Coronary artery (tissue), 2 donors: ENCODE measurements around the gene PCARE.

Experiments used
- DNase-seq: peaks from one replicate; pipeline ENCODE4 v3.0.0-alpha.2; 2017; ENCODE audit warnings: low spot score
- H3K27ac ChIP-seq, 2 donors: fragments of 200-600 bp; sonication (generic); one replicate each; pipeline ENCODE4 v1.5.1; 2016 to 2019
- H3K4me3 ChIP-seq: fragments of 200-600 bp; sonication (generic); 2 replicates; pipeline ENCODE4 v1.5.1; 2016; ENCODE audit warnings: mild to moderate bottlenecking, moderate library complexity
- TF ChIP-seq, protein P1 (sequence below): fragments of 200-600 bp; sonication (generic); IDR thresholded peaks from one replicate; pipeline ENCODE4 v1.5.1; 2019; ENCODE audit warnings: antibody characterized with exemption

PCARE gene

DNA sequence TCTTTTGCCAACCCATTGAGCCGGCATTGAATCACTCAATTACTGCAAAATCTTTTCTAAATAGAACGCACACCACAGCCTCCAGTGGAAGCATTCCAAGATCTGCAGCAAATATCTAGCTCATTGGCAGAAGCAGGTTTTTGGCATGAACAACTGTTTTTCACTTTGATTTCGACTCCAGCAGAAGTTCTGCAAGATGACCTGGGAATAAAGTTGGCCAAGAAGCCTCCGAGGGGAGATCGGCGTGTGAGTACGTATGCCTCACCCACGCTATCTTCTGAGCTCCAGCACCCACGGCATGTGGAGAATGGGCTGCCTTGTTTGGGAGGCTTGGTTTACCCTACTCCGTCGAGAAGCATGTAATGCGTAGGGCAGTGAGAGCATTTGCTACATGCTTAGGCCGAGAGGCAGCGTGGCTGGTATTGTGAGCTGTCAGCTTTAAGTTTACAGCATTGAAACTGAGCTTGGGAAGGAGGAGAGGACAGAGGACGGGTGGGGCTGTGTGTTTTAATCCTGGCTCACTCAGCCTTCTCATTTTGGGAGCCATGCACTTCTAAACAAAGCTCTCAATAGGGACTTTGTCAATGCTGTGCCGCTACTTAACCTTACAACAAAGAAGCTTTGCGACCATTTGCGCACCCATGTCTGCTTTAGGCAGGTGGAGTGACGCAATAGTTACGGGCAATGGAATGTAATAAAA is 10.5 kb downstream of the PCARE start:
- Histone ChIP-seq H3K4me3 (peak overlapping the region; percentile 54), H3K27ac (peak overlapping the region in 1 of 2 donors; percentile 78)
- DNase-seq, result no peak
- TF ChIP-seq, protein P1, sequence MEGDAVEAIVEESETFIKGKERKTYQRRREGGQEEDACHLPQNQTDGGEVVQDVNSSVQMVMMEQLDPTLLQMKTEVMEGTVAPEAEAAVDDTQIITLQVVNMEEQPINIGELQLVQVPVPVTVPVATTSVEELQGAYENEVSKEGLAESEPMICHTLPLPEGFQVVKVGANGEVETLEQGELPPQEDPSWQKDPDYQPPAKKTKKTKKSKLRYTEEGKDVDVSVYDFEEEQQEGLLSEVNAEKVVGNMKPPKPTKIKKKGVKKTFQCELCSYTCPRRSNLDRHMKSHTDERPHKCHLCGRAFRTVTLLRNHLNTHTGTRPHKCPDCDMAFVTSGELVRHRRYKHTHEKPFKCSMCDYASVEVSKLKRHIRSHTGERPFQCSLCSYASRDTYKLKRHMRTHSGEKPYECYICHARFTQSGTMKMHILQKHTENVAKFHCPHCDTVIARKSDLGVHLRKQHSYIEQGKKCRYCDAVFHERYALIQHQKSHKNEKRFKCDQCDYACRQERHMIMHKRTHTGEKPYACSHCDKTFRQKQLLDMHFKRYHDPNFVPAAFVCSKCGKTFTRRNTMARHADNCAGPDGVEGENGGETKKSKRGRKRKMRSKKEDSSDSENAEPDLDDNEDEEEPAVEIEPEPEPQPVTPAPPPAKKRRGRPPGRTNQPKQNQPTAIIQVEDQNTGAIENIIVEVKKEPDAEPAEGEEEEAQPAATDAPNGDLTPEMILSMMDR, result no peak

DNA sequence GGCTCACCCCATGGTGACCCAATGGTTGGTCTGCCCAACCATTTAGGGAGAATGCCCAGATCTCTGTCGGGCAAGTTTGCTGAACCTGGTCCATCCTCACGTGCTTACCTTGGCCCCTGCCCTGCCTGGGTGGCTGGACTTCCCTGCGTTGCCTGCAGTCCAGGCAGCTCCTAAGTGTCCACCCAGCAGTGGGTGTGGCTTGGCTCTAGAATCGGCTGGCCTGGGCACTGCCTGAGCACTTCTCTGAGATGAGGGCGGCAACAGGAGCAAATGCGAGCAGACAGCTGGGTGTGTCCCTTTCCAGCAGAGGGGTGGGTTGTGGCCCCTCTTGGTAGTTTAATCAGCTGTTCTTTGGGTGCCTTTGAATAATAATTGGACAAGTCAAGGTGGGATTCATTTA is 11.3 kb downstream of the PCARE start:
- H3K4me3 ChIP-seq, result peak overlapping the region; percentile 54
- peak overlapping the region in 1 of 2 donors; percentile 78 for H3K27ac ChIP-seq
- TF ChIP-seq, protein P1, result no peak
- DNase-seq, result no peak

DNA sequence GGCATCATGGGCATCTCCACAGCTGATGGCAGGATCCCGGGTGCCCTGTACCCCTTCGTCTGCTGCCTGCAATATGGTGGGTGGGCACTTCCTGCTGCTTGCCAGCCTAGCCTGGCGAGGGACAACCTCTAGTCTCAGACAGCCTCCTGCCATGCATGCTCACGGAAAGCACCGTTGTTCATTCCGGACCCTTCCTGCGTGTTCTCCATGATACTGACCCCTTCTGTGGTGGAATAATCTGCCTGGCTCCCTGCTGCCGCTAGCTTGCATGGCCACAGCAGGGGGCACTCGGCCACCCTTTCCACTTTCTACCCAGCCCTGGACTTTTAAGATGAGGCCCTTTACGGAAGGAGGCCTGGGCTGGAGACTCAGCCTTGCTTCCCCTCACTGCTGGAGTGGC is 12.0 kb downstream of the PCARE start:
- Histone ChIP-seq H3K4me3 (no peak overlapping the region), H3K27ac (no peak overlapping the region)
- DNase-seq, result no peak
- TF ChIP-seq, protein P1, result no peak

DNA sequence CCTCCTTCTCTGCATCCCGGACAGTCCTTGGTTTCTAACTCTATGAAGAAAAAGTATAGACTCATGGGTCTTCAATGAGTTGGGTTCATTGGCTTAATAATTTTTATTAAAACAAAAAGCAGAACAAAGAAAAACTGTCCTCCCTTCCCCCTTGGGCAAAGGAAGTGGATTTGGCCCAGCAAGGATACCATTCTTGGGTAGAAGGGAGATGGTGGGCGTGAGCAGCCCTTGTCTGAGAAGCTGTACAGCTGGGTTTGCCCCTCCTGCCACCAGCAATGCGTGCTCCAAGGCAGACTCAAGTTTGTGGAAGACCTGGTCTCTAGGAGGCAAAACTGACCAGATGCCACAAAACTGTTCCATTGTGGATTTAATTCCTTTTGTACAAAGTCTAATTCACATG is 12.7 kb downstream of the PCARE start:
- DNase-seq, result peak; percentile 16
- TF ChIP-seq, protein P1, result no peak

DNA sequence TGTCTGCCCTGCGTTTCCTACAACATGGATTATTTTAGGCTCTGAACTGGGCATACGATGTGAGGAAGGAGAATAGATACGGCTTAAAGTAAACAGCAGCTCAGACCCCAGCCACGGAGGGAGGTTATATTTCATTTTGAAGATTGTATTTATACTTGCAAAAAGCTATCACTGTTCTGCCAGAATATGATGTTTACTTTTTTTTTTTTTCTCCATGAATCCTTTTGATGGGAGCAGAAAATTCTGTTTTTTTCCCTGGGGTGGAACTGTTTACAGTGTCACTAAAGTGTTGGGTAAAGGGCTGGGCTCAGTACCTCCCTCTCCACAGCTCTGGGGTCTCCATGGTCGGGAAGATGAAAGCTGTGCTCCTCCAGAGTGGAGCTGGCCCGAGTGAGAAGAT is 13.1 kb downstream of the PCARE start:
- Histone ChIP-seq H3K27ac (no peak overlapping the region), H3K4me3 (no peak overlapping the region)
- DNase-seq, result peak; percentile 19
- TF ChIP-seq, protein P1, result no peak

More for the DNA sequence above, 12.7 kb downstream of the PCARE start:
- H3K27ac ChIP-seq, result no peak overlapping the region
- no peak overlapping the region for H3K4me3 ChIP-seq

DNA sequence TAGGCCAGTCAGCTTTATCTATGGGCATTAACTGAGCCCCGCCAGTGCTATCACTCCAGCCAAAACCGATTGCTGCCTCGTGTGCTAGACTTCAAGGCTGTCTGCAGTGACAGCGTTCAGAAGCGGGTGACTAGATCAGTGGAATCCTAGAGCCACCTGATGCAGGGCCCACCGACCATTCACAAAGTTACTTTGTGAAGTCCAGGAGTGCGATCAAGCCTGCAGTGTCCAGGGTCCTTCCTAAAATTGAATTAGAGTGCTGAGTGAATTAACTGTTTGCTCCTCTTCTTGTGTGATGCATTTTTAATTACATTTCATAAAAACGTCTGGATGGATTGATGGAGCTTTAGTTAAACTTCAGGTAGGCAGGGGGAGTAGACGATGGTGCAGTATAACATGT is 13.9 kb downstream of the PCARE start:
- H3K4me3 ChIP-seq, result no peak overlapping the region
- no peak for DNase-seq
- TF ChIP-seq, protein P1, result no peak
- no peak overlapping the region for H3K27ac ChIP-seq

DNA sequence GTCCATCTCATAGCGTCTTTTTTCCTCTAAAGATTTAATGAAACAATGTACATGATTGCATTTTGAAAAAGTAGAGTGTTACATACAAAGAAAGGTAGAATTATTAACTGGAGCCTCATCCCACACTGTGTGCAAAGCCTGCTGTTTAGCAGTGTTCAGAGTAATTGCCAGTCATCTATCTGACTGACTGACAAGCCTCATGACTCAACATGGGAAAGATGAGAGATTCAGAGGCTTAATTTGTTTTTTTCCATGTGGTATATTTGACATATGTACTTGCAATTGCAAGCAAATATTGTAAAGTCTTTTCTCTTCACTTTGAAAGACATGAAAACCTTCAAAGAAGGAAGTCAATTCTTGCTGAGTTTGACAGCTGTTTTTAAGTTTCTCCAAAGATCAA is 14.7 kb downstream of the PCARE start:
- TF ChIP-seq, protein P1, result no peak
- H3K27ac ChIP-seq, result no peak overlapping the region
- no peak overlapping the region for H3K4me3 ChIP-seq
- no peak for DNase-seq
